Adrenal gland (tissue), 12 donors: ENCODE results near the gene ENPP6. TPM values are rescaled to one million over a fixed set of nuclear protein-coding genes. Genes with fewer than 3 reads are reported as not detected.
A peak's percentile ranks its signal among the peaks of the same experiment; 100 is the strongest.

Source experiments
- DNase-seq, 7 donors: peaks; one replicate each; pipeline ENCODE4 v3.0.0-alpha.2; 2019 to 2020
- H3K27ac ChIP-seq, 5 donors: fragments of 200-600 bp; sonication (generic) in 4 of 5; 1 replicate in 3 of 5; 2 replicates in 2 of 5; pipeline versions ENCODE4 v1.5.1 to v1.8.0; 2016 to 2020; ENCODE audit warnings: mild to moderate bottlenecking in 1 of 5
- H3K27me3 ChIP-seq: fragments of 200-600 bp; 2 replicates; pipeline ENCODE4 v1.8.0; 2021
- H3K36me3 ChIP-seq, 2 donors: fragments of 200-600 bp; replicated peaks in 1 of 2; 1 replicate in 1 of 2; 2 replicates in 1 of 2; pipeline versions ENCODE4 v1.5.1 to v1.8.0; 2018 to 2022
- H3K4me1 ChIP-seq, 2 donors: fragments of 200-600 bp; replicated peaks in 1 of 2; 1 replicate in 1 of 2; 2 replicates in 1 of 2; pipeline versions ENCODE4 v1.5.1 to v1.8.0; 2018 to 2021
- H3K4me3 ChIP-seq, 4 donors: fragments of 200-600 bp; sonication (generic) in 3 of 4; one replicate each; pipeline ENCODE4 v1.5.1; 2016 to 2018
- H3K9me3 ChIP-seq, 3 donors: fragments of 200-600 bp; sonication (generic) in 1 of 3; replicated peaks in 1 of 3; 1 replicate in 2 of 3; 2 replicates in 1 of 3; pipeline versions ENCODE4 v1.5.1 to v1.8.0; 2016 to 2021
- POLR2A ChIP-seq, 2 donors: fragments of 450-650 bp; IDR thresholded peaks; one replicate each; pipeline ENCODE4 v1.6.1; 2017; ENCODE audit warnings: antibody characterized with exemption in 2 of 2, mild to moderate bottlenecking in 2 of 2, moderate library complexity in 1 of 2
- WGBS, 4 donors: extraction: QIAGEN DNeasy Blood & Tissue Kit in 2 of 4; methylation state at CpG; one replicate each; pipeline versions ENCODE4 v1.1.5 to v1.1.7; 2013 to 2017; 5-methylcytosine and 5-hydroxymethylcytosine counted together
- intact Hi-C, 2 donors: fragments of 100-400 bp; cut with DNase I; formaldehyde crosslinking; loops; one replicate each; pipeline versions ENCODE4 v1.14.1 to v1.15.0; 2022 to 2023
- polyA plus RNA-seq, 3 donors: library from polyadenylated mRNA; stranded (reverse); fragments of 200-250 nt in 2 of 3; fragments of 350-450 nt in 1 of 3; fragmentation: Illumina TruSeq in 1 of 3; extraction: RNeasy Lipid Tissue Mini Kit (QIAGEN cat#74804) in 1 of 3; gene quantifications; one replicate each; pipeline ENCODE4 v1.2.3, GENCODE V29; 2013 to 2014
- total RNA-seq, 9 donors: library from RNA; depleted of rRNA in 4 of 9; stranded (reverse); fragments of >200 nt in 4 of 9; fragments of 120-200 nt in 1 of 9; fragmentation: NEBNext Ultra II Directional in 1 of 9; extraction: Animal tissue kit (Norgen Biotek cat#: 25700) in 1 of 9; gene quantifications; one replicate each; pipeline versions ENCODE4 v1.1.0 to v1.2.4, GENCODE V29; 2013 to 2023
- TF ChIP-seq, protein P1 (sequence below), 6 experiments: fragments of 450-650 bp in 4 of 6; fragments of 200-600 bp in 2 of 6; sonication (generic) in 1 of 6; IDR thresholded peaks; 1 replicate in 5 of 6; 2 replicates in 1 of 6; pipeline versions ENCODE4 v1.5.1 to v1.8.0; 2016 to 2021; ENCODE audit warnings: antibody characterized with exemption in 6 of 6, mild to moderate bottlenecking in 2 of 6, moderate library complexity in 1 of 6
- donor health status: healthy with polysubstance abuse.
- donor health status: Bipolar disorder and iron deficiency.
- donor health status: DM: yes; HTN: yes; CAD: no.
- donor health status: DM: no; HTN: no; CAD: no.
- donor health status: DM: no; HTN: no; CAD: no.
- donor health status: DM: yes; HTN: yes; CAD: no.

The ENPP6 gene
- total and polyA plus RNA-seq, 12 donors, result 0.18 to 11.3 (median 0.46) TPM; not detected in 1

DNA sequence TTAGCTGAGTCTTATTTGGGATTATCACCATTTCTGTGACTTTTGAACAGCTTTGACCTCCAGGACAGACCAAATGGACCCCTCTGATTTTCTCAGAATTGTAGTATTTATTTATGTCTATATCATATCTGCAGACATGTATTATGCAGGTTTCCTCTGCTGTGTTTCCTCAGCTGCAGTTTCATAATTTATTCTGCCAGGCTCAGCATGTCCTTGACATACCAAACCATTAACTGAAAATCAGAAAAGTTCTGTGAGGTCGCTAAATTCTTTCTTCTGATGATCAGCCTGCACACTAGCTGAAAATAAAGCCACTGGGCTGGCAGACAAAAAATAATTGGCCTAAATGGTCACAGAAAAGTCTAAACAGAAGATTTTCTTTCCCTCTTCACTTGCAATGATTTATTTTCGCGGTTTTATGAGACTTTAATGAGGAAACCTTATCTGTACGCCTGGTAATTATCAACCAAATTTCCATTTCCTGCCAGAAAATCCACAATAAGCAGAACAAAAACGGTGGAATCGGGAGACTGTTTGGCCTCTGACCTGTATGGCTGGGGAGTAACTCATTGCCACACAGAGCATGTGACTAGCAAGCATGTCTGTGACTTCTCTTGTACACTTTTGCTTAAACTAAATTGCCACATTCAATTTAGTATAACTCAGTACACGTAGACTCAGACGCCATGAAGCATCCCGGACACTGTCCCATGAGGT lies 150.9 kb downstream of the ENPP6 start:
- TF ChIP-seq, protein P1, sequence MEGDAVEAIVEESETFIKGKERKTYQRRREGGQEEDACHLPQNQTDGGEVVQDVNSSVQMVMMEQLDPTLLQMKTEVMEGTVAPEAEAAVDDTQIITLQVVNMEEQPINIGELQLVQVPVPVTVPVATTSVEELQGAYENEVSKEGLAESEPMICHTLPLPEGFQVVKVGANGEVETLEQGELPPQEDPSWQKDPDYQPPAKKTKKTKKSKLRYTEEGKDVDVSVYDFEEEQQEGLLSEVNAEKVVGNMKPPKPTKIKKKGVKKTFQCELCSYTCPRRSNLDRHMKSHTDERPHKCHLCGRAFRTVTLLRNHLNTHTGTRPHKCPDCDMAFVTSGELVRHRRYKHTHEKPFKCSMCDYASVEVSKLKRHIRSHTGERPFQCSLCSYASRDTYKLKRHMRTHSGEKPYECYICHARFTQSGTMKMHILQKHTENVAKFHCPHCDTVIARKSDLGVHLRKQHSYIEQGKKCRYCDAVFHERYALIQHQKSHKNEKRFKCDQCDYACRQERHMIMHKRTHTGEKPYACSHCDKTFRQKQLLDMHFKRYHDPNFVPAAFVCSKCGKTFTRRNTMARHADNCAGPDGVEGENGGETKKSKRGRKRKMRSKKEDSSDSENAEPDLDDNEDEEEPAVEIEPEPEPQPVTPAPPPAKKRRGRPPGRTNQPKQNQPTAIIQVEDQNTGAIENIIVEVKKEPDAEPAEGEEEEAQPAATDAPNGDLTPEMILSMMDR (IDR thresholded peaks at IDR 0.05), result no peak
- no peak for TF ChIP-seq POLR2A (IDR thresholded peaks at IDR 0.05)
- peak overlapping the region in 4 of 5 donors; percentile 38 to 52 (median 50) for H3K27ac ChIP-seq
- intact Hi-C loops, result no loop called here
- H3K27me3 ChIP-seq, result no peaks in the 10 kb centered on the region
- H3K9me3 ChIP-seq, result no peaks in the 10 kb centered on the region
- peak in 4 of 7 donors; percentile 18 to 47 (median 24) for DNase-seq
- H3K36me3 ChIP-seq, result no peaks in the 10 kb centered on the region
- WGBS, 4 donors, result 28 to 44% (median 35%) methylated on average over 9 of the region's 9 CpGs
- no peak overlapping the region for H3K4me3 ChIP-seq
- peaks cover 5 to 9% of the 10 kb centered on the region in 2 donors for H3K4me1 ChIP-seq

- intact Hi-C loops, result no loop called here
- no peaks in the 10 kb centered on the region for H3K9me3 ChIP-seq
- no peaks in the 10 kb centered on the region for H3K36me3 ChIP-seq
- no peak for DNase-seq
- H3K4me1 ChIP-seq, result peaks cover 5 to 9% of the 10 kb centered on the region in 2 donors
- no peaks in the 10 kb centered on the region for H3K27me3 ChIP-seq
- TF ChIP-seq, protein P1 (IDR thresholded peaks at IDR 0.05), result no peak
- no peak for TF ChIP-seq POLR2A (IDR thresholded peaks at IDR 0.05)
- WGBS, 4 donors, result 82 to 90% (median 88%) methylated on average over 5 of the region's 5 CpGs
- no peak overlapping the region for H3K27ac ChIP-seq
- H3K4me3 ChIP-seq, result no peak overlapping the region
These were observed 152.8 kb downstream of the ENPP6 start for GRCh38 chr4:184064877-184065276.

- H3K27ac ChIP-seq, result no peak overlapping the region
- no peak for DNase-seq
- H3K36me3 ChIP-seq, result no peaks in the 10 kb centered on the region
- no peaks in the 10 kb centered on the region for H3K9me3 ChIP-seq
- H3K27me3 ChIP-seq, result no peaks in the 10 kb centered on the region
- 79 to 91% (median 82%) methylated on average over 7 of the region's 7 CpGs for WGBS, 4 donors
- intact Hi-C loops, result no loop called here
- H3K4me3 ChIP-seq, result no peak overlapping the region
- peaks cover 5 to 9% of the 10 kb centered on the region in 2 donors for H3K4me1 ChIP-seq
- no peak for TF ChIP-seq POLR2A (IDR thresholded peaks at IDR 0.05)
- TF ChIP-seq, protein P1 (IDR thresholded peaks at IDR 0.05), result no peak
These were observed 154.9 kb downstream of the ENPP6 start for GRCh38 chr4:184062769-184063168.

GRCh38 chr4:184061582-184061981 lies 156.1 kb downstream of the ENPP6 start:
- TF ChIP-seq POLR2A (IDR thresholded peaks at IDR 0.05), result no peak
- TF ChIP-seq, protein P1 (IDR thresholded peaks at IDR 0.05), result no peak
- intact Hi-C loops, result no loop called here

More at GRCh38 chr4:184061582-184061981, 156.1 kb downstream of the ENPP6 start:
- DNase-seq, result no peak
- Histone ChIP-seq H3K4me3 (no peak overlapping the region), H3K4me1 (peaks cover 0 to 4% of the 10 kb centered on the region in 2 donors), H3K27me3 (no peaks in the 10 kb centered on the region), H3K36me3 (no peaks in the 10 kb centered on the region), H3K27ac (no peak overlapping the region), H3K9me3 (no peaks in the 10 kb centered on the region)
- WGBS, 4 donors, result 91 to 93% (median 91%) methylated on average over 5 to 7 of the region's 7 CpGs
